Measurements from ENCODE around the gene RHOBTB3. TPM values are rescaled to one million over a fixed set of nuclear protein-coding genes. Genes with fewer than 3 reads are reported as not detected.

Gene RHOBTB3
- total RNA-seq, 4 donors from 2014 or later = 4.7 to 59.3 (median 13.6) TPM

- no peaks in the 10 kb centered on the region for H3K27me3 ChIP-seq
- H3K27ac ChIP-seq = no peak overlapping the region
- TF ChIP-seq CTCF (IDR thresholded peaks at IDR 0.05) = no peak
- TF ChIP-seq POLR2A (IDR thresholded peaks at IDR 0.05) = no peak
- intact Hi-C loops (cut with DNase I) = loop anchor here (10.0 kb wide), 1 partner anchor 122 kb away; no protein-coding TSS in a partner anchor
- WGBS, 2 donors = 91 to 96% methylated on average over 3 of the region's 3 CpGs
- H3K9me3 ChIP-seq = no peaks in the 10 kb centered on the region
- H3K4me1 ChIP-seq = peaks cover 0 to under 1% (median 0%) of the 10 kb centered on the region in 3 donors
- H3K36me3 ChIP-seq = peaks cover 0 to 19% (median 0%) of the 10 kb centered on the region in 3 donors
- DNase-seq = no peak
- H3K4me3 ChIP-seq = no peak overlapping the region
Observed at GRCh38 chr5:95786821-95787418, 55.8 kb downstream of the RHOBTB3 start.

- H3K27ac ChIP-seq = no peak overlapping the region
- DNase-seq = no peak
- no peak overlapping the region for H3K4me3 ChIP-seq
- no peaks in the 10 kb centered on the region for H3K4me1 ChIP-seq
- H3K9me3 ChIP-seq = no peaks in the 10 kb centered on the region
- no peaks in the 10 kb centered on the region for H3K27me3 ChIP-seq
- 90 to 95% methylated on average over 8 of the region's 8 CpGs for WGBS, 2 donors
- peaks cover 0 to 19% (median 0%) of the 10 kb centered on the region in 3 donors for H3K36me3 ChIP-seq
- intact Hi-C loops (cut with DNase I) = loop anchor here (10.0 kb wide), 1 partner anchor 124 kb away; no protein-coding TSS in a partner anchor
- TF ChIP-seq CTCF (IDR thresholded peaks at IDR 0.05) (no peak), POLR2A (IDR thresholded peaks at IDR 0.05) (no peak)
Observed at GRCh38 chr5:95788493-95788892, 57.4 kb downstream of the RHOBTB3 start.

GRCh38 chr5:95791751-95792150, 60.6 kb downstream of the RHOBTB3 start:
- H3K27ac ChIP-seq = no peak overlapping the region
- H3K4me1 ChIP-seq = no peaks in the 10 kb centered on the region
- H3K4me3 ChIP-seq = no peak overlapping the region
- intact Hi-C loops (cut with DNase I) = no loop called here
- H3K27me3 ChIP-seq = no peaks in the 10 kb centered on the region
- no peaks in the 10 kb centered on the region for H3K9me3 ChIP-seq
- peaks cover 0 to 19% (median 0%) of the 10 kb centered on the region in 3 donors for H3K36me3 ChIP-seq
- 82 to 93% methylated on average over 5 of the region's 6 CpGs for WGBS, 2 donors
- no peak for TF ChIP-seq POLR2A (IDR thresholded peaks at IDR 0.05)
- TF ChIP-seq CTCF (IDR thresholded peaks at IDR 0.05) = no peak
- no peak for DNase-seq

- DNase-seq = no peak
- no peak overlapping the region for H3K4me3 ChIP-seq
- no peaks in the 10 kb centered on the region for H3K9me3 ChIP-seq
- H3K4me1 ChIP-seq = no peaks in the 10 kb centered on the region
- H3K27ac ChIP-seq = no peak overlapping the region
- H3K36me3 ChIP-seq = peaks cover 0 to 9% (median 0%) of the 10 kb centered on the region in 3 donors
- 68 to 69% methylated on average over 3 of the region's 3 CpGs for WGBS, 2 donors
- intact Hi-C loops (cut with DNase I) = no loop called here
- TF ChIP-seq CTCF (IDR thresholded peaks at IDR 0.05) (no peak), POLR2A (IDR thresholded peaks at IDR 0.05) (no peak)
- H3K27me3 ChIP-seq = no peaks in the 10 kb centered on the region
Observed at GRCh38 chr5:95794070-95794516, 63.0 kb downstream of the RHOBTB3 start.

- intact Hi-C loops (cut with DNase I) = no loop called here
- no peaks in the 10 kb centered on the region for H3K9me3 ChIP-seq
- no peaks in the 10 kb centered on the region for H3K27me3 ChIP-seq
- TF ChIP-seq POLR2A (IDR thresholded peaks at IDR 0.05) (no peak), CTCF (IDR thresholded peaks at IDR 0.05) (no peak)
- H3K27ac ChIP-seq = no peak overlapping the region
- 93 to 100% methylated on average over 2 to 3 of the region's 3 CpGs for WGBS, 2 donors
- H3K4me1 ChIP-seq = peaks cover 0 to 5% (median 0%) of the 10 kb centered on the region in 3 donors
- H3K36me3 ChIP-seq = no peaks in the 10 kb centered on the region
- H3K4me3 ChIP-seq = no peak overlapping the region
- no peak for DNase-seq
Observed at GRCh38 chr5:95797301-95797700, 66.2 kb downstream of the RHOBTB3 start.
